ENCODE data around the gene KIF17.
A peak's percentile ranks its signal among the peaks of the same experiment; 100 is the strongest.

DNA sequence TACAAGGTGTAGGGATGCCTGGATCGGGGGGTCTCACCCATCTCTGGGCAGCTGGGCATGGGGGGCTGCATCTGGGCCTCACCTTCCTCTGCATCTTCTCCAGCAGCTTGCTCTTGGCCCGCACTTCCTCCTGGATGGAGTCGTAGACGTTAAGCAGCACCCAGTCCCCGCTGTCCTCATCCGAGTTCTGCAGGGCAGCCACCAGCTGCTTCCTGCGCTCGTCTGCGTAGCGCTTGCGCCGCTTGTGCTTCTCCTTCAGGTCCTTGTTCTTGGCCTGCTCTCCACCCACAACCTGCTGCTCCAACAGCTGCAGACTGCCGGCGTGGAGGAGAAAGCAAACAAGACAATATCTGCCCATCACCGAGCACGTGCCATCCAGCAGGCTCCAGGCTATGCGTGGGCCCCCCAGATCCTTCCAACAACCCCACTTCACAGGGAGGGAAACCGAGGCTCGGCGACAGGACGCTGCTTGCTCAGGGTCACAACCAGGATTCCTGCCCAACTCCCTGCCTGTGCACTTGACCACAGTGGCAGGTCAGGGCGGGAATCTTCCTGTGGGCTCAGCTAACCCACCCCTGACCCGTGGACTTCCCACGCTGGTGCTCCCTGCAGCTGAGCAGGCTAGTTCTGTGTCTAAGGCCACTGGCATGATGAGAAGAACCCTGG is 35.1 kb downstream of the KIF17 start:
- TF ChIP-seq CTCF (IDR thresholded peaks at IDR 0.05; ENCODE audit: insufficient read depth, low read length): no peak
- TF ChIP-seq POLR2AphosphoS5 (IDR thresholded peaks at IDR 0.05; ENCODE audit: low read depth): peak; percentile 74
